Gastroesophageal sphincter (tissue), 4 donors: Measurements from ENCODE around the gene BCL2. TPM values are rescaled to one million over a fixed set of nuclear protein-coding genes. Genes with fewer than 3 reads are reported as not detected.

Source experiments
- ATAC-seq: fragments of 150-250 bp; one replicate; pipeline ENCODE4 v1.9.1; 2016; ENCODE audit warnings: mild to moderate bottlenecking, moderate library complexity
- H3K27ac ChIP-seq, 4 donors: fragments of 200-600 bp; sonication (generic) in 3 of 4; 1 replicate in 3 of 4; 2 replicates in 1 of 4; pipeline ENCODE4 v1.5.1; 2016 to 2019
- H3K27me3 ChIP-seq: fragments of 200-600 bp; sonication (generic); one replicate; pipeline ENCODE4 v1.5.1; 2019
- H3K36me3 ChIP-seq, 2 donors: fragments of 200-600 bp; sonication (generic); one replicate each; pipeline ENCODE4 v1.5.1; 2019; ENCODE audit warnings: control low read depth in 1 of 2
- H3K4me1 ChIP-seq, 3 donors: fragments of 200-600 bp; sonication (generic); 1 replicate in 2 of 3; 2 replicates in 1 of 3; pipeline ENCODE4 v1.5.1; 2016 to 2019; ENCODE audit warnings: control low read depth in 2 of 3
- H3K4me3 ChIP-seq, 2 donors: fragments of 200-600 bp; sonication (generic); one replicate each; pipeline ENCODE4 v1.5.1; 2019; ENCODE audit warnings: mild to moderate bottlenecking in 1 of 2, moderate library complexity in 1 of 2
- H3K9me3 ChIP-seq, 3 donors: fragments of 200-600 bp; sonication (generic); one replicate each; pipeline ENCODE4 v1.5.1; 2017 to 2019; ENCODE audit warnings: control low read depth in 2 of 3
- CTCF ChIP-seq, 4 experiments: fragments of 200-600 bp in 2 of 4; fragments of 450-650 bp in 2 of 4; sonication (generic) in 1 of 4; IDR thresholded peaks; one replicate each; pipeline ENCODE4 v1.5.1; 2017 to 2019; ENCODE audit warnings: antibody characterized with exemption in 4 of 4, mild to moderate bottlenecking in 2 of 4, moderate library complexity in 2 of 4
- EP300 ChIP-seq: sonication (generic); formaldehyde crosslinking; IDR thresholded peaks from one replicate; pipeline ENCODE4 v1.6.1; 2017; ENCODE audit warnings: antibody characterized with exemption, mild to moderate bottlenecking
- POLR2A ChIP-seq, 2 donors: fragments of 450-650 bp; IDR thresholded peaks; one replicate each; pipeline ENCODE4 v1.6.1; 2017; ENCODE audit warnings: antibody characterized with exemption in 2 of 2, mild to moderate bottlenecking in 2 of 2, moderate library complexity in 1 of 2
- POLR2AphosphoS5 ChIP-seq: sonication (generic); formaldehyde crosslinking; IDR thresholded peaks from one replicate; pipeline ENCODE4 v1.6.1; 2017; ENCODE audit warnings: antibody characterized with exemption
- WGBS, 2 donors: methylation state at CpG; one replicate each; pipeline ENCODE4 v1.1.5; 2018; ENCODE audit warnings: low coverage in 1 of 2; 5-methylcytosine and 5-hydroxymethylcytosine counted together
- total RNA-seq, 4 donors: library from RNA; depleted of rRNA; stranded (reverse); fragments of >200 nt; gene quantifications; one replicate each; pipeline ENCODE4 v1.1.0, GENCODE V29; 2016

The BCL2 gene
- total RNA-seq, 4 donors from 2014 or later: 31.2 to 41.7 (median 32.7) TPM

GRCh38 chr18:63284827-63285733 lies 34.5 kb downstream of the BCL2 start:
- WGBS, 2 donors: 31 to 64% methylated on average over 2 to 10 of the region's 14 CpGs
- peak overlapping the region in 3 of 4 donors; percentile 78 to 83 (median 78) for H3K27ac ChIP-seq
- H3K4me3 ChIP-seq: no peak overlapping the region
- no peaks in the 10 kb centered on the region for H3K36me3 ChIP-seq
- TF ChIP-seq POLR2AphosphoS5: no peak
- TF ChIP-seq EP300: no peak
- no peak for TF ChIP-seq POLR2A (IDR thresholded peaks at IDR 0.05)
- no peak for TF ChIP-seq CTCF (IDR thresholded peaks at IDR 0.05)
- H3K4me1 ChIP-seq: peaks cover 10 to 99% (median 32%) of the 10 kb centered on the region in 3 donors
- no peaks in the 10 kb centered on the region for H3K9me3 ChIP-seq
- H3K27me3 ChIP-seq: no peaks in the 10 kb centered on the region
- ATAC-seq: peak; percentile 33

- WGBS, 2 donors: 46 to 47% methylated on average over 4 to 5 of the region's 5 CpGs
- Histone ChIP-seq H3K36me3 (no peaks in the 10 kb centered on the region), H3K9me3 (no peaks in the 10 kb centered on the region), H3K27ac (peak overlapping the region; percentile 78 to 83 (median 80)), H3K4me1 (peaks cover 10 to 96% (median 29%) of the 10 kb centered on the region in 3 donors), H3K27me3 (no peaks in the 10 kb centered on the region), H3K4me3 (no peak overlapping the region)
- peak; percentile 85 for ATAC-seq
- TF ChIP-seq CTCF (IDR thresholded peaks at IDR 0.05) (no peak), POLR2AphosphoS5 (peak; percentile 69)
Observed at GRCh38 chr18:63284173-63284799, 35.3 kb downstream of the BCL2 start.

- peak overlapping the region; percentile 78 to 83 (median 80) for H3K27ac ChIP-seq
- WGBS, 2 donors: 73 to 84% methylated on average over 10 to 14 of the region's 16 CpGs
- no peaks in the 10 kb centered on the region for H3K27me3 ChIP-seq
- no peak for ATAC-seq
- H3K4me1 ChIP-seq: peaks cover 10 to 92% (median 21%) of the 10 kb centered on the region in 3 donors
- H3K9me3 ChIP-seq: no peaks in the 10 kb centered on the region
- H3K4me3 ChIP-seq: no peak overlapping the region
- TF ChIP-seq POLR2A (IDR thresholded peaks at IDR 0.05): no peak
- no peak for TF ChIP-seq POLR2AphosphoS5
- no peak for TF ChIP-seq CTCF (IDR thresholded peaks at IDR 0.05)
- TF ChIP-seq EP300: no peak
- no peaks in the 10 kb centered on the region for H3K36me3 ChIP-seq
Observed at GRCh38 chr18:63283305-63284094, 36.1 kb downstream of the BCL2 start.

GRCh38 chr18:63282793-63283192 lies 36.8 kb downstream of the BCL2 start:
- H3K27ac ChIP-seq: peak overlapping the region; percentile 78 to 83 (median 80)
- H3K4me1 ChIP-seq: peaks cover 10 to 92% (median 18%) of the 10 kb centered on the region in 3 donors
- no peaks in the 10 kb centered on the region for H3K27me3 ChIP-seq

More at GRCh38 chr18:63282793-63283192, 36.8 kb downstream of the BCL2 start:
- no peak for ATAC-seq
- Histone ChIP-seq H3K36me3 (no peaks in the 10 kb centered on the region), H3K9me3 (no peaks in the 10 kb centered on the region), H3K4me3 (no peak overlapping the region)
- TF ChIP-seq EP300 (no peak), POLR2AphosphoS5 (no peak), CTCF (IDR thresholded peaks at IDR 0.05) (no peak), POLR2A (IDR thresholded peaks at IDR 0.05) (no peak)
